Stimulated activated CD8-positive, alpha-beta memory T cell treated with anti-CD3 and anti-CD28 coated beads, Interleukin-2, amount 100 ng/mL, for 1 hour (primary cell): Measurements from ENCODE around the gene FRMPD2.
"Not testable (repeated sequence)": the region's sequence is repeated elsewhere in the genome, so short reads cannot be mapped to it uniquely, and the experiment has no call there.

ENCODE experiments used
- DNase-seq, 2 donors: peaks; one replicate each; pipeline ENCODE4 v3.0.0-alpha.2; 2020; ENCODE audit warnings: low read depth in 2 of 2

Gene FRMPD2

DNA sequence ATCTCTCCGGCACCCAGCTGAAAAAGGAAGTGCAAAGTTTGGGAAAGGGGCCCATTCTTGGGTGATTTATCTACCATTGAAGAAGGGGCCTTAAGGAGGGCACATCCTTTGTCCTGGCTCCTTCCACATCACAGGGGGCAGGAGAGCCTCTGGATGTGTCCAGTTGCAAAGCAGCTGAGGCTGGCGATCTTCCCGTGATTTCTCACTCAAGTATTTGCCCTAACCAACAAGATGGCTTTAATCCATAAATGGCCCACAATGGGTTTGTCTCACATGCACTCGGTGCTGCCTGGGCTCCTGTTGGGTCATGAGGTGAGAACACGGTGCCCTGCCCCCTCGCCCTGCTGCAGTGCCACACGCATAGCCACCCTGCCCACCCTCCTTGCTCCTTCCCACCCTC is 14.2 kb upstream of the FRMPD2 start:
- no peak for DNase-seq

DNA sequence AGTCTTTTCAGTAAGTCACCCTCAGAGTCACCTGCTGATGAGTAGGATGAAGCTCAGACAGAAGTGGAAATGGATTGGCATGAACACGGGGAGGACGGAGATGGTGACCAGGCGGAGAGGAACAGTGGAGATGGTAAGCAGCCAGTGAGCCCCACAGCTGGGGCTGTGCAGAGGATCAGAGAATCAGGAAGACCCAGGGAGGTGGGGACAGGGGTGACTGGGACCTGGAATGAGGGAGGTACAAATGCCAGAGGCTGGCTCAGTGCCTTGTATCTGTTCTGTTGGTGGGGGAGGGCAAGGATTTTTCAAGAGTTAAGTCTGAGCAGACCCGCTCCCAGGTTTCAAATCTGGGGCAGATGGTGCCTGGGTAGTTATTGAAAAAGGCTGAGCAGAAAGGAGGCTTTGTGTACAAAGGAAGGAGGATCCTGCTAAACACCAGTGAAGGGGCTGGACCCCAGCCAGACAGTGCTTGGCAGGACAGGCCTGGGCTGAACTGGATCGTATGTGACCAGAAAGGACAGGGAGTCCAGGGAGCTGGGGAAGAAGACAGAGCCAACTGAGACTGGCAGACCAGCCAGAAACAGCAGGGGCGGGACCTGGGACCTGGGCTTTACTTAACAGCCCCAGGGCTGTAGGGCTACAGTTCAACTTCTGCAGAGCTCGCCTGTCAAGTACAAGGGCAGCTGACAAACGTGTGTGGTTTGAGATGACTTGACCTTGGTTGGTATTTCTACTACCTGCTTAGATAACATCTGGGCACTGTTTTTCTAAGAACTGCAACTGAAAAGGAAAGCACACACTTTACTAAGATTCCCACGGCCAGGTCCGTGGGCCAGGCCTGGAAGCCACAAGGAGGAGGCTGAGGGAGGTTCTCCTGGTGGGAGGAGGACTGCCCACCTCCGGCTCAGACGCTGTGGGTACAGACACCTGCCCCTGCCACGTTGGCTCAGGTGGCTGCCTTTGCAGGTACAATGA is 13.2 kb upstream of the FRMPD2 start:
- no peak for DNase-seq

DNA sequence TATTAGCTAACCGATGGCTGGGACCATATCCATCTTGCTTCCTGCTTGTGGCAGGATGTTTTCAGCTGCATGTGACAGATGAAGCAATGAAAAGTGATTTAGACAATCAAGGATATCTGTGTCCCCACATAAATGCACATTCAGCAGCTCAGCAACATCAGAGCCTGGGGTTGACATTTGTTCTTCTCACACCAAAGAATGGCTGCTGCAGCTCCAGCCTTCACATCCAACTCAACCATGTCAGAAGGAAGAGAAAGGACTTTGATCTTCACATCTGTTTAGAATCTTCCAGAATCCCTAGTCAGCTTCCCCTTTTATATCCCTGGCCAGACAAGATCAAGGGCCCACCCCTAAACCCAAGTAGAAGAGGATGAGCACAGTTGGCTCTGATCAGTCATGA is 11.9 kb upstream of the FRMPD2 start:
- no peak for DNase-seq

DNA sequence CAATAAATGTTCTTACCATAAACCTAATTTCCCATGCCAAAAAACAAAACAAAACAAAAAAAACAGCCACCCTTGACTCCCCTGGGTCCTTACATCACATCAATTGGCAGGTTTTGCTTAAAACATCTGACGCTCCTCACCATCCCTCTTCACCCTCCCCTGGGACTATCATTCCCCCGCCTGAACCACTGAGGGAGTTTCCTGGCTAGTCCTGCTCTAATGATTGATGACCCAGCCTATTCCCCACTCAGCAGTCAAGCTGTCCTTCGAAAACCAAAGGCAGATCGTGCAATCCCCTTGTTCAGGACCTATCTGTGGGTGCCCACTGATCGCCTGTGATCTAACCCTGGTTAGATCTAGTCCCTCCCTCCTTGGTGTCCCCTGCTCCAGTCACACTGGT is 11.2 kb upstream of the FRMPD2 start:
- DNase-seq, result no peak

DNA sequence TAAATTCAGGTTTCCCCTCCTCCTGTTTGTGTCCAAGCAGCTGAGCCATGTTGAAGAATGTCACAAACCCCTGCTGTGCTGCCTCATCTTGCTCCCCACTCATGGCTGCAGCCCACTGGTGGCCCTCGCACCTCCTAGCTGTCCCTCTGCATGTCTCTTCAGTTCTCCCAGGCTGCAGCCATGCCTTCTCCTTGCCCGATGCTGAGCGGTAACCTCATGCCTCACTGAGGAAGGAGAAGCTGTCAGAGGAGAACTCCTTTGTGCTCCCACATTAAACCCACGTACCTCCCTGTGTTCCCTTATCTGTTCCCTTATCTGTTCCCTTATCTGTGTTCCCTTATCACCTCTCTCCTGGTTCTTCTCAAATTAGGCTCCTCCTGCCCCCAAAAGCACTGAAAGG is 10.3 kb upstream of the FRMPD2 start:
- no peak for DNase-seq

DNA sequence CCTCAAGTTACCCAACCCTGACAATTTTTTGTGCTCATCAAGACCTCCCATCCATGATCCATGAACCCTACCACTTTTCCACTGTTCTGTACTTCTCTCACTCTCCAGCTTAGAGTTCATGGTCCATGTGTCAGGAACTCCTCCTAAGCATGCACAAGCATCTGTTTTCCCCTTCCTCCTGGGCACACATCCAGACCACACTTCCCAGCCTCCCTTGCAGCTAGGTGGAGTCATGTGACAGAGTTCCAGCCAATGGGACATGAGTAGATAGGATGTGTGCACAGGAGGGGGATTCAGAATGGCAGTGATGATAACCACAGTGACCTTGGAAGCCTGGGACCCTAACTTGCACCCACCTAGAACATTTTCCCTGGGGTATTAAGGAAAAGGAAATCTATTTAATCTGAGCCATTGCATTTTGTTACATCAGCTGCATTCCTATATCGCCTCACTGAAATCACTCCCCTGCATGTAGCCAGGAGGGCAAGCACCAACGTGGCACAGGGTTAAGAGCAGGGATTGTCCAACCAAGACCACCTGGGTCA is 9.6 kb upstream of the FRMPD2 start:
- no peak for DNase-seq

DNA sequence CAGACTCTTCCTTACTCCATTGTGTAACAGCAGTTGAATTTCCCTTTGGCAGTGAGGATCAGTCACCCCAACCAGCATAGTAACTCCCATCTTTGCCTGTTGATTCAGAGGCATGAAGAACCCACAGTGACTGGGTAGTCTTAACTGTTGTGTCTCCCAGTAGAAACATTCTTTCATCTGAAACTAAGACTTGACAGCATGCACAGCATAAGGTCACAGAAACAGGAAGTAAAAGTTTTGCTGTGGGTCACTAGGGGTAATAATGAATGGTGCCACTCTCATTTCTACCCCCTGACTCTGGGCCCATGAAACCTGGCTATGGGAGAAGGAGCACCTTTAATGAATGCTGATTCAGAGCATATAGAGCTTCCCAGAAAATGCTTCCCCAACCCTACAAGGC is 8.3 kb upstream of the FRMPD2 start:
- DNase-seq, result no peak

DNA sequence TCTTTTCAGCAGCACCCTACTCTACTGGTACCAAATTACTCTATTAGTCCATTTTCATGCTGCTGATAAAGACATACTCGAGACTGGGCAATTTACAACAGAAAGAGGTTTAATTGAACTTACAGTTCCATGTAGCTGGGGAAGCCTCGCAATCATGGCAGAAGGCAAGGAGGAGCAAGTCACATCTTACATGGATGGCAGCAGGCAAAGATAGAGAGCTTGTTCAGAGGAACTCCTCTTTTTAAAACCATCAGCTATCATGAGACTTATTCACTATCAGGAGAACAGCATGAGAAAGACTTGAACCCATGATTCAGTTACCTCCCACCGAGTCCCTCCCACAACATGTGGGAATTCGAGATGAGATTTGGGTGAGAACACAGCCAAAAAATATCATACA is 7.2 kb upstream of the FRMPD2 start:
- not testable (repeated sequence) for DNase-seq

DNA sequence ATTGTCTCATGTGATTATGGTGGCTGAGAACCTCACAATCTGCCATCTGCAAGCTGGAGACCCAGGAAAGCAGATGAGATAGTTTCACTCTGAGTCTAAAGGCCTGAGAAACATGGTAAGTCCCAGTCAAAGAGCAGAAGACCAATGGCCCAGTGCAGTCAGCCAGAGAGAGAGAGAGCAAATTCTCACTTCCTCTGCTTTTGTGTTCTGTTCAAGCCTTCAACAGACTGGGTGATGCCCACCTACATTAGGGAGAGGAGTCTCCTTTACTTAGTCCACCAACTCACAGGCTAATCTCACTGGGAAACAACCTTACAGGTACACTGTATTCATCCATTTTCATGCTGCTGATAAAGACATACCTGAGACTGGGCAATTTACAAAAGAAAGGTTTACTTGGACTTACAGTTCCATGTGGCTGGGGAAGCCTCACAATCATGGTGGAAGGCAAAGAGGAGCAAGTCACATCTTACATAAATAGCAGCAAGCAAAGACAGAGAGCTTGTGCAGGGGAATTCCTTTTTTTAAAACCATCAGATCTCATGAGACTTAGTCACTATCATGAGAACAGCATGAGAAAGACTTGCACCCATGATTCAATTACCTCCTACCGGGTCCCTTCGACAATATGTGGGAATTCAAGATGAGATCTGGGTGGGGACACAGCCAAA is 4.7 kb upstream of the FRMPD2 start:
- no peak for DNase-seq

DNA sequence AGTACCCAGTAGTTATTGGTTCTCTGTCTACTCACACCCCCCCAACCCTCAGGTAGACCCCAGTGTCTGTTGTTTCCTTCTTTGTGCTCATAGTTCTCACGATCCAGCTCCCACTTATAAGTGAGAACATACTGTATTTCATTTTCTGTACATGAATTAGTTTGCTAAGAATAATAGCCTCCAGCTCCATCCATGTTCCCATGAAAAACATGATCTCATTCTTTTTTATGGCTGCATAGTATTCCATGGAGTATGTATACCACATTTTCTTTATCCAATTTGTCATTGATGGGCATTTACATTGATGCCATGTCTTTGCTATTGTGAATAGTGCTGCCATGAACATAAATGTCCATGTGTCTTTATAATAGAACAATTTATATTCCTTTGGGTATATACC is 2.6 kb upstream of the FRMPD2 start:
- no peak for DNase-seq

DNA sequence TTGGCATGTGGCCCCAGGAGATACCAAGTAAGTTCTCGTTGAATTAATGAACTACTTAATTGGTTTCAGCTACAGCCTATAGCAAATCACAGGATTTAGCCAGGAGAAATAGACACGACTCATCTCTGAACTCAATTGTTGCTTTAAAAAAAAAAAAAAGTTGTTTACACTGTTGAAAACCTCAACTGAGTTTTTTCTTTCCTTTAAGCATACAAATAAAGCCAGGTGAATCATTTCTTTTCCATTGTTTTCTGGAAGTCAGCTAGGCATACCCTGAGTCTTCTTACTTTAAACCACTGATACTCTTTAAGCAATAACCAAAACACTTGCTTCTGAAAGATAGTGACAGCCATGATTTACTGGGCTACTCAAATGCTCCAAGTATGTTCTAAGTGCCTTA is 755 bp downstream of the FRMPD2 start:
- no peak for DNase-seq

DNA sequence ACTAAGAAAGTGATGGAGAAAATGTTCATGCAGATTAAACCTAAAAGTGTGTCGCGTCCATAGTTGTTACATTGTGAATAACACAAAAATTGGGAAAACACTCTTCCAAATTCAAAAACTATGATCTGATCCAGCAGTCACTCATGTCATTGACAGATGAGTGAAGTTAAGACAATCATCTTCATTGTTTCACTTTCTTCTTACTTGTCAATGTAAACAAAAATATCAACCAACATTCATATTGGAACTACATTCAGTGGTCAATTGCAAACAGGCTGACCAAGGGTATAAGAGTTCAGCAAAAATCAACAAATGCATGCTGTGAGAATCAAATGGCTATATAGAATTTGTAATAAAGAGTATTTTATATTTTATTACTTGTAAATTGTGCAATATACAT is 1.8 kb downstream of the FRMPD2 start:
- DNase-seq, result no peak

DNA sequence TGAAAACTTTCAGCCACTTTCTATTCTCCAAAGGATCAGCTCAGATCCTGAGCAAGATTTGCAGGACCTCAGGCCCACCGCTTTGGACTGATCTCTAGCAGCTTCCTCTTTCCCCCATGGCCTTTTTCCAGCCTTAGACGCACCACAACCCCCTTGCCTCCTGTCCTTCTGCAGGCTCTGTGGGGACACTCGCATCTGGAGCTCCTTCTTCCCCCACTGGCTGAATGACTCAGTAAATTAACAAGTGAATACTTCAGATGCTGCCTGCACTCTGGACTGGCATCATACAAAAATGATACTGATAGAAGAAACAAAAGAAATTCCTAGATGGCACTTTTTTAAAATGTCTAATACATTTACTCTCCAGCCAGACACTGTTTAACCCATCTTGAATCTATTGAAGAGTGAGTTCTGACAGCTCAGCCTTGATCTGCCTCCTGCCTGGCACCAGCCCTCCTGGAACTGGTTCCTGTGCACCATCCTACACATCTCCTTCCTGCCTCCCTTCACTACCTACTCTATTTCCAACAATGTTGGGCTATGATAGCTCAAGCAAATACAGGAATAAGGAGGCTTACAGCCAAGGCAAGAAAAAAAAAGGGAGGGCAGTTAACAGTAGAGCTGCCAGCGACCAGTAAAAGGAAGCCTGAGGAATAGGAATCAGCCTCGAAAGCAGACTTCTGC is 3.3 kb downstream of the FRMPD2 start:
- no peak for DNase-seq

DNA sequence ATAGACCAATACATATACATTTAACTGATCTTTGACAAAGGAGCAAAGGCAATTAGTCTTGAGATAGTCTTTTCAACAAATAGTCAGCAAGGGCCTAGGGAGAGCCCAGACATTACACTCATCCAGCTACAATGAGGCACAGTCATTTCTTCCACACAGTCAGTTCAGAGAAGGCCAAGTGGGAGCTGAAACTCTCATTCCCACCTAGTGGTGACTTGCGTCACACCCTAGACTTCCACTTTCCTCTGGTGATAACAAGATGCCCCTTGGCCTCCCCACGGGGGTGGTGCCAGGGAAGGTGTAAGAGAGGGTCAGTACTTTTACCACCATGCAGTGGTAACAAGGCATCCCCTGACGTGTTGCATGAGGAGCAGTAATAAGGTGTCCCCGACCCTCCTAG is 8.0 kb downstream of the FRMPD2 start:
- DNase-seq, result no peak

DNA sequence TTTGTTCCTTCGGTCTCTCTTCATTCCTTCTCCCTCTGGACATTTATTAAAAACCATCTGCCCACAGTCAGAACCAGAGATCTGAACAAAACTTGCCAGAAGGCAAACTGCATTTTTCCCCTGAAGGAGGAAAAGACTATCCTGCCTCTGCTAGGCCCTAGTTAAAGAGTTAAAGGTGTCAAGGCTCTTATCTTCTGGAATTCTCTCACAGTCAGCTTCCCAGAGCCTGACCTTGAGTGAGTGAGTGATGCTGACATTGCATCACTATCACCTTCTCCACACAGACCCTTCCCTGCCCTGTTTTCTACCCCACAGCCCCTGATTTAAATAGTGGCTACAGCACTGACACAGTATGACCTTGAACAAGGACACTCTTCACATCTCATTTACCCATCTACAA is 16.4 kb downstream of the FRMPD2 start:
- no peak for DNase-seq

DNA sequence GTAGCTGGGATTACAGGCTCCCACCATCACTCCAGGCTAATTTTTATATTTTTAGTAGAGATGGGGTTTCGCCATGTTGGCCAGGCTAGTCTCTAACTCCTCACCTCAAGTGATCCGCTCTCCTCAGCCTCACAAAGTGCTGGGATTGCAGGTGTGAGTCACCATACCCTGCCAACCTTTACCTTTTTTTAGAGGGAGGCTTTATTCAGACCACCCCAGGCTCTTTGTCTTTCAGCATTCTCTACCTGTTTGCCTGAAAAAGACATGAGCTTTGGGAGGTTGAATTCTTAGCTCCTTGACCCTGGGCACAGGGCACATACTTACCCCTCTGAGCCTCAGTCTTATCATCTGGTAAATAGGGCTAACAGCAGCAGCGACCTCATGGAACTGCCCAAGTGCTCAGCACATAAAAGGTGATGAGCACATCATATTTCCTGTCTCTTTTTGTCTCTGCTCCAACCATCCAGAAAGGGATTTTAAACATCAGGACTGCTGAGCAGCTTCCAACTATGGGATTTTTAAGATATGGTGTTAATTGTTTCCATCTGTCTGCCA is 17.0 kb downstream of the FRMPD2 start:
- DNase-seq, result no peak

DNA sequence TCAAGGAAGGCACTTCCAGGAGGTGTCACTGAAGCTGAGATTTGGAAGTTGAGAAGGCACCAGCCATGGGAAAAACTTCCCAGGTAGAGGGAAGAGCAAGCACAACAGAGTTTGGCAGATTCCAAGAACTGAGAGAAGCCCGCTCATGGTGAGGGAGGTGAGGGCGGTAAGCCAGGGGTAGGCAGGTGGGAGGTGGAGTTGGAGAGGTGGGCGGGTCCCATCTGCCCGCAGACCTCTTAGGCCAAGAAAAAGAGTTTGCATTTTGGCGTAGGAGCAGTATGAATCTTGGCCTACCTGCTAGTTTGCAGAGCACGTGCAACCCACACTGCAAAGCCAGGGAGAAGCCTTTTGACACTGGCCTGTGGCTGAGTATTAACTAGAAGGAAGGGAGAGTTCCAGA is 18.8 kb downstream of the FRMPD2 start:
- DNase-seq, result no peak

DNA sequence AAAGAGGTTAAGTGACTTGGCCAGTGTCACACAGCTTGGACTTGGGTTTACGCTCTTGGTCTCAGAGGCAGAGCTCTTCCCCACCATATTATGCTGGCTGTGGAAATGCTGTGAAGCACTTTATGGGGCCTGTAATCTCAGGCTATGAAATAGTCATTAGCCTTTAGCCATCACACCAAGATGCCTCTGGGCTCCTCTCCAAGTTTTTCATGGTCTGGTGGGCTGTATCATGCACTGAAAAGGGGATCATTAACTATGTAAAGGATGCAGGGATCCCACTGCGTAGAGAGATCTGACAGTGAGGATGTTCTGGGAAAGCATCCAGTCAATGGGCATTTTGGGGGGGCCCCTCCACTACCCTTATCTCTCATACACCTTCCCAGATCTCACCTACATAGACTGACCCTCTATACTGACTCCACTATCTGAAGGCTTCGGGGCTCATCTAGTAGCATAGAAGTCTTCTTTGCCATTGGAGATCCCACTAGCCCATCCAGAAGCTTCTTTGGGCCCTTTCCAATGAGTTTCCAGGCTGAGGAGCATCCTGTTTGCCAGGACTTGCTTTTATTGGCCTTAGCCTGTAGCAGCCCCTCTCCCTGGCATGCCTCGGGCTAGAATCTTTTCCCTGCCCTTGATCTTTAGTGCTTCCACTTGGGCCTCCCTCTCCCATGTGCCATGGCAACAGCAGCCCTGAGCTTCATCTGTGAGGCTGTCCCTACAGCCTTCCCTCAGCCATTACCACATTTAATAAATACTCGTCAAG is 19.6 kb downstream of the FRMPD2 start:
- DNase-seq, result no peak

DNA sequence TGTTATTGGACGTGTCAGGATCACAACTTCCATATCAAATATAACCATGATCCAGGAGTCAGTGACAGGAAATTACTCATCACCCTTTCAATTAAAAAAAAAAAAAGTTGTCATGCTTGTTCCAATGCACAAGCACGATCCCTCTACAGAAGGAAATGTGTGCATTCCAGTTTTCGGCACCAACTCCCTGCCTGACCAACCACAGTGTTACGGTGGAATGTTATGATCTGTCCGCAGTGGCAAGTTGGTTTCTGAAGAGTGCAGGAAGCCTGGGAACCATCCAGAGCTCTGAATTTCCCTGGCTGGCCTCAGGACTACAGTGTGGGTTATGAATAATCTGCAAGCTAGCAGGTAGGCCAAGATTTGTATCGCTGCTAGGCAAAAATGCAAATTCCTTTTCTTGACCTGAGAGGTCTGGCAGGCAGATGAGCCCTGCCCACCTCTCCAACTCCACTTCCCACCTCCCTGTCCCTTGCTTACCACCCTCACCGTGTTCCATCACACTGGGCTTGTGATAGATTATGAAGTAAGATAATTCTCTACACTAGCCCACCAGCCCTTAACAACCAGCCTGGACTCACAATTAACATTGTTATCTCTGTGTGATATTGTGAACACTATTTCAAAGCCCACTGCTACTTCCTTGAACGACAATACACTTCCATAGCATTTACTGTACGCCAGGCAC is 20.4 kb downstream of the FRMPD2 start:
- DNase-seq, result no peak

DNA sequence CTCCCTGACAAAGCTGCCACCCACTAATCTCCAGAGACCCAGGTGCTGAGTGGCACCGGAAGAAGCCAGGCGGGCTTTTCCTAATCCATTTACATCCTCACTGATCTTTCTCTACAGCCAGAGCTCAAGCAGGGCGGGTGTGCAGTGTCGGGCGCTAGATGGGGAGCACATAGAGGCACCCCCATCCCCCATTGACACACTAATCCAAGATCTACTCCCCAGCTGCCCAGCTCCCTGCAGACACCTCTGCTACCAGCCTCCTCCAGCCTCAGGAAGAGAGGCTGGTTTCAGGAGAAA is 22.2 kb downstream of the FRMPD2 start:
- DNase-seq, result no peak
